ENCODE results near the gene CCDC32.

The CCDC32 gene

DNA sequence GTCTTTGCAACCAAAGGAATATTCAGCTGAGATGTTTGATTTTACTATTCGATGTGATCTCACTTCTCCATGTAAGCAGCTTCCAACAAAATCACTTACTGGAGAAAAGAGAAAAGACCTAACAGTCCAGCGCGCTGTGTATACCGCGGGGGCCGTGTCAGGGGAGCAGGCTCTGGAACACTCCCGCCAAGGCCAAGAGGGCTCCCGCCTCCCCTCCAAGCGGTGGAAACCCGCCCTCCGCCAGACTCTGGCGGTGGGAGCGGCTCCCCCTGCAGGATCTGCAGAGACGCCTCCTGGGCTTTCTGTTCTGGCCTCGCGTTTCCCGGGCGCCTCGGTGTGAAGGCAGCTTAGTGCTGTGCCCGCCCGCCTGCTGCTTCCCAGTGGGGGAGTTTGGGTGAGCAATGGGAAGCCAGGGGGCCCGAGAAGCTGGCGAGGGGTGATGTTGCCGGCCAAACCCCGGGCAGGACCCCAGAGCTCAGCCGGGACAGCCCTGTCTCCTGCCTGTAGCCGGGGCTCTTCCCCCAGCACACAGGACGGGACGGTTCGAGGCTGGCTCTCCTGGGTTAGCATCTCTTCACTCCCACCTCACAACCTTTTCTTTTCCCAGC, 57.8 kb downstream of the CCDC32 start:
- H3K4me3 ChIP-seq (ENCODE audit: low read length): no peak overlapping the region
- peak overlapping the region; percentile 44 for H3K9ac ChIP-seq (ENCODE audit: low read length)
- H3K9me3 ChIP-seq (ENCODE audit: control insufficient read depth, low read length): no peaks in the 10 kb centered on the region
- H3K27me3 ChIP-seq (ENCODE audit: control insufficient read depth, insufficient read depth, low read length): peaks cover 11% of the 10 kb centered on the region
- peaks cover 4% of the 10 kb centered on the region for H3K4me1 ChIP-seq (ENCODE audit: control insufficient read depth, insufficient read depth, low read length)
- no peaks in the 10 kb centered on the region for H3K36me3 ChIP-seq (ENCODE audit: control insufficient read depth, insufficient read depth, low read length)
